OCI-LY3 (cell line): ENCODE measurements around the gene SORCS1.

Experiments used
- CTCF ChIP-seq: fragments of 200-600, 300-600 bp; sonication (generic); IDR thresholded peaks from 2 replicates; pipeline ENCODE4 v1.5.1; 2014; ENCODE audit warnings: antibody characterized with exemption, low read length, low read depth
- EZH2phosphoT487 ChIP-seq: fragments of 200-600 bp; shearing (Covaris generic); IDR thresholded peaks from 2 replicates; pipeline ENCODE4 v1.6.1; 2018; ENCODE audit warnings: antibody characterized with exemption, mixed run types, low read depth

- peak; percentile 29 for TF ChIP-seq CTCF
- no peak for TF ChIP-seq EZH2phosphoT487
These were observed 301.0 kb downstream of the SORCS1 start for GRCh38 chr10:106863549-106863948.
